NAMALWA (cell line): ENCODE measurements around the gene TLCD3B.

Source experiments
- DNase-seq: peaks from one replicate; pipeline ENCODE4 v3.0.0-alpha.2; 2015; ENCODE audit warnings: low spot score

The TLCD3B gene

DNA sequence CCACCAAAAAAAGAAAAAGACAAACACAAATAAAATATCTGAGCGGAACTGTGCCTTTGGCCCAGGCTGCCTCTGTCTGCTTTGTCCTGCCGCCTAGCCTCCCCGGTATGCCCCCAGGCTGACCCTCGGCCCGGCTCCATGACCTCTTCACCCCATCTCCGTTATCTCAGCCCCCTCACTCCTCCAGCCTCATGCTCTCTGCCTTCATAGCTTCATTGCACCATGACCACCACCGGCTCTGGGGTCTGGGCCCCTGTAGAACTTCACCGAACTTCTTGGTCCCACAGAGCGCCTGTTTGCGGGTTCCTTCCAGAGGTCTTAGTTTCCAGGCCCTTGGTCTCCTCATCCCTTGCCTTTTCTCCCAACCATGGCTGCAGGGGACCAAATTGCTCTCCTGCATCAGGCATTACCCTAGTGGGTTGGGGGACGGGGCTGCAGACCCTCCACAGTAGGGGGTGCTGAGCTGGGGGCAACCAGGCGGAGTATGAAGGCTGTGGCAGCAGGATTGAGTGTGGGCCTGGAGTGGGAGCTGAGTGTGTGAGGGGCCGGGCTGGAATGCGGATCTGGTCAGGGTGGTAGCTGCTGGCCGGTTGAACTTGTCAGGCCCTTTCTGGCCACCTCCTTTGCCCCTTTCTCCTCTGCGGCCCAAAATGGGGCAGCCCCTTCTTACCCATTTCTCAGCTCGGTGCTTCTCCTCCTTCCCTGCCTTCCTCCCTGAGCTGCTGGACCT is 42.6 kb downstream of the TLCD3B start:
- no peak for DNase-seq

GRCh38 chr16:29987371-29988085 is 43.5 kb downstream of the TLCD3B start:
- no peak for DNase-seq

GRCh38 chr16:29986931-29987330 is 44.1 kb downstream of the TLCD3B start:
- no peak for DNase-seq

- no peak for DNase-seq
Measured at GRCh38 chr16:29986231-29986630, 44.8 kb downstream of the TLCD3B start.

DNA sequence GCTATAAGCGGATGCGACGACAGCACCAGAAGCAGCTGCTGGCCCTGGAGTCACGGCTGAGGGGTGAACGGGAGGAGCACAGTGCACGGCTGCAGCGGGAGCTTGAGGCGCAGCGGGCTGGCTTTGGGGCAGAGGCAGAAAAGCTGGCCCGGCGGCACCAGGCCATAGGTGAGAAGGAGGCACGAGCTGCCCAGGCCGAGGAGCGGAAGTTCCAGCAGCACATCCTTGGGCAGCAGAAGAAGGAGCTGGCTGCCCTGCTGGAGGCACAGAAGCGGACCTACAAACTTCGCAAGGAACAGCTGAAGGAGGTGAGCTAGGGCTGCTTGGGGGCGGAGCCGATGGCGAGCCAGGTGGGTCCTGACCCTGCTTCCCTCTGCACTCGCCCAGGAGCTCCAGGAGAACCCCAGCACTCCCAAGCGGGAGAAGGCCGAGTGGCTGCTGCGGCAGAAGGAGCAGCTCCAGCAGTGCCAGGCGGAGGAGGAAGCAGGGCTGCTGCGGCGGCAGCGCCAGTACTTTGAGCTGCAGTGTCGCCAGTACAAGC is 45.7 kb downstream of the TLCD3B start:
- no peak for DNase-seq

DNA sequence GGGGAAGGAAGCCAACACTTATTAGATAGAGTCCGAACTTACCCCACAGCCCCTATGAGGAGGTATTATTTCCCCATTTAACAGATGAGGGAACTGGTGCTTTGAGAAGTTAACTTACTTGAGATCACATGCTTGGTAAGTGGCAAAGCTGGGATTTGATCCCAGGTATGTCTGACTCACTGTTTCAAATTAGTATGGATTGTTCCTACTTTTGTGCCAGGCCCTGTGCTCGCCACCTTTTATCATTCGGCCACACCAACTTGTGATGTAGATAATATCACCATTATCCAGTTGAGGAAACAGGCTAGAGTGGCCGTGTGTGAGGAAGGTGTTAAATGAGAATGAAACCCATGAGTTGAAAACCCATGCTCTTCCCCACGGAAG is 46.3 kb downstream of the TLCD3B start:
- DNase-seq: no peak

DNA sequence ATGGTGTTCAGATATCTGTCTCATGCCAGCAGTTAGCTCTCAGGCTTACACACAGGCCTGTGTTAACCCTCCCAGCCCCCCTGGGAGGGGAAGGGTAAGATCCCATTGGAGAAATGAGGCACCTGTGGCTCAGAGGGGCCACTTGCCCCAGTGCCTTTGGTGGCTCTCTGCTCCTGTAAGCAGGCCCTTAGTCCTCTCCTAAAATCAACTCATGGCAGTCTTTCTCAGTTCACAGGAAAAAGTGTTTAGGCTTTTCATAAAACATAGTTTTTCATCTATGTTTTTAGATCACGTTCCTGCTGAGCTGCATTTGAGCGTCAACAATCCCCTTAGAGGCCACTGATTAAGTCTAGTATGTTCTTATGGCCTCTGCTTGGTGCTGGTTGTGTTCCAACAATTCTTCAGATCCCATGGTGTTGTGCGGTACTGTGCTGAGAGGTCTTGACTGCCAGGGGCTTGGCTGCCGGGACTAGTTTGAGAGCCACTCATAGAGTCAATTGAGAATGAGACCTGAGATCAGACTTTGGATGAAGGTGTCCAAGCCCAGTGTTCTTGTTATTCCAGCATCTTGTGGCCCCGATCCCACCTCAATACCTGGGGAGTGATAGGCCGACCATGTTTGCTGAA is 46.8 kb downstream of the TLCD3B start:
- DNase-seq: no peak

DNA sequence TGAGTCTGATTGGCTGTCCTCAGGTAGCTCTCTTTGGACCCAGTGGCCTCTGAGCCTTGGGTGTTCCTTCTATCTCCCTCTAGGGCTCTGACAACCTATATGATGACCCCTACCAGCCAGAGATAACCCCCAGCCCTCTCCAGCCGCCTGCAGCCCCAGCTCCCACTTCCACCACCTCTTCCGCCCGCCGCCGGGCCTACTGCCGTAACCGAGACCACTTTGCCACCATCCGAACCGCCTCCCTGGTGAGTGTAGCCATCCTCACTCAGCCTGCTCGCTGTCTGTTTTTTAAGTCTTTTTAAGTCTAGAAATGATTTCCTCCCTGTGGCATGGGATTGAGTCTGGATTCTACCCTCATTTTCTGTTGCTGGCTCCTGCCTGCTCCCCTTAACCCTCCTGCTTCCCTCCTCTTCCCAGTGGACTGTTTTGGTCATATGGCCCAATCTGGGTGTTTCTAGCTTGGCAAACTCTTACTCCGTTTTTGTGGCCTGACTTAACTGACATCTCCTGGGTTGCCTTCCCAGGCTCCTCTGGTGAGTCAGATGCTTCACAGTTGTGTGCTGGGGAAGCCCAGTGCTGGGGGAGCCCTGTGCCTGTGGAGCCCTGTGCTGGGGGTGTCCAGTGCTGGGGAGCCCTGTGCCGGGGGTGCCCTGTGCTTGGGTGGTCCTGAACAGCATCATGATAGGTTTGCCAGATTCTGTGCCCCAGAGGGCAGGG is 47.5 kb downstream of the TLCD3B start:
- DNase-seq: no peak

DNA sequence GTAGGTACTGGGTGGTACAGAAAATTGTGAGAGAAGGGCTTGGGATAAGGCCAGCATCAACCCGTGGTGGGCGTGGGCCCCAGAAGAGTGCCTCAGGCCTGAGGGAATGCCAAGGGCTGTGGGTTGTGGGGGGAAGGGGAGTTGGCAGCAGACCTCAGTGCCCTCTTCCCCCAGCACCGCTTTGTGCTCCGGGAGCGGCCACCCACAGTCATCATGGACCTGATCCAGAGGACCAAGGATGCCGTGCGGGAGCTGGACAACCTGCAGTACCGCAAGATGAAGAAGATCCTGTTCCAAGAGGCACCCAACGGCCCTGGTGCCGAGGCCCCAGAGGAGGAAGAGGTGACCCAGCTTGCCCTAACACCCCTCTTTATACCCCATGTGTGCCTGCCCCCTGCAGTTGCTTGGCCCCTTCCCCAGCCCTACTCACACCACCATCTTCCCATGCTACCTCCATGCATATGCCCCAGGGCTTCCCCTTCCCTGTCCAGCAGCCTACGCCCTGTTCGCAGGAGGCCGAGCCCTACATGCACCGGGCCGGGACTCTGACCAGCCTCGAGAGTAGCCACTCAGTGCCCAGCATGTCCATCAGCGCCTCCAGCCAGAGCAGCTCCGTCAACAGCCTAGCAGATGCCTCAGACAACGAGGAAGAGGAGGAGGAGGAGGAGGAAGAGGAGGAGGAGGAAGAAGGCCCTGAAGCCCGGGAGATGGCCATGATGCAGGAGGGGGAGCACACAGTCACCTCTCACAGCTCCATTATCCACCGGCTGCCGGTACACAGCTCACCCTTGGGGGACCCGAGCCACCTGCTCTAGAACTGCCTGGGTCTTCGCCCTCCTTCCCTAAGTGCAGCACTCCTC is 48.3 kb downstream of the TLCD3B start:
- DNase-seq: no peak

DNA sequence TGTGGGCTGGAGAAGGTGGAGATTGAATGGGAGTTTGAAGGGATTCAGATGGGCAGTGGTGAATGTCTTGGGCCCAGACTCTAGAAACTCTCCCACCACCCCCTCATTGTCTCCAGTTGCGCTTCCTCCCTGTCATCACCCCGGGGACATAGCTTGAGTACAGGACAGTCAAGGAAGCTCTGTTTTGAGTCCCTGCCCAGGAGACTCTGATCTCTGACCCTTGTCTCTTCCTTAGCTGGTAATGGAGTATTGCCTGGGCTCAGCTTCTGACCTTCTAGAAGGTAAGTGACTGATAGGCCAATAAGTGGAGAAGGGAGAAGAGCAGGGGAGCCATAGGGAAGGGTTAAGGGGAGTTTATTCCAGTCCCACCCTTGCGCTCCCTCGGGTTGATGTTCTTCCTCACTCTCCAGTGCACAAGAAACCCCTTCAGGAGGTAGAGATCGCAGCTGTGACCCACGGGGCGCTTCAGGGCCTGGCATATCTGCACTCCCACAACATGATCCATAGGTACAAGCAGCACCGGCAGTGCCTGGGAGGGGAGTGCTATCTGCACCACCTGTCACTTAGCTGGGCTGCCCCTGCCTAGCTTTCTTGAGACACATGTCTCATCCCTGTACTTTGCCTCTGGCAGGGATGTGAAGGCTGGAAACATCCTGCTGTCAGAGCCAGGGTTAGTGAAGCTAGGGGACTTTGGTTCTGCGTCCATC is 52.4 kb downstream of the TLCD3B start:
- no peak for DNase-seq

GRCh38 chr16:29978081-29978480 is 53.0 kb downstream of the TLCD3B start:
- DNase-seq: no peak

GRCh38 chr16:29977063-29977825 is 53.8 kb downstream of the TLCD3B start:
- no peak for DNase-seq

- DNase-seq: no peak
Measured at GRCh38 chr16:29975811-29976511, 55.1 kb downstream of the TLCD3B start.

- DNase-seq: no peak
Measured at GRCh38 chr16:29975134-29975538, 55.9 kb downstream of the TLCD3B start.
